ENCODE results near the gene KCNN2.

KCNN2 gene

DNA sequence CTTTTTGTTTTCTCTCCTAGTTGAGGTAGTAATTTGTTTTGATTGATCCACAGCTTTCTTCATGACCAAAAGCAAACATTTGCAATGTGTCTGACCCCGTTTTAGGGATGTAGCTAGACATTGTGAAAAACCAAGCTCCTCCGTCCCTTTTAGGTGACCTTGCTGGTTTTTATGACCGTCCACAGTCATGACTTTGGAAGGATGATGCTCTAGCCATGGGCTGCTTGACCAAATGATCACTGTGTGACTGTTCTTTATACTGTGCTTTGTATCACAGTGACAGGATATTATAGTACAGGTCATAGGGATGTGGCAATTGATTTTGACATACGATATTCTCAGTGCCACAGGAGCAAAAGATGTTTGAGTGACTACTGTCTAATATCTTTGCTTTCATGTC lies 54.4 kb downstream of the KCNN2 start (continued):
- TF ChIP-seq, protein P1, sequence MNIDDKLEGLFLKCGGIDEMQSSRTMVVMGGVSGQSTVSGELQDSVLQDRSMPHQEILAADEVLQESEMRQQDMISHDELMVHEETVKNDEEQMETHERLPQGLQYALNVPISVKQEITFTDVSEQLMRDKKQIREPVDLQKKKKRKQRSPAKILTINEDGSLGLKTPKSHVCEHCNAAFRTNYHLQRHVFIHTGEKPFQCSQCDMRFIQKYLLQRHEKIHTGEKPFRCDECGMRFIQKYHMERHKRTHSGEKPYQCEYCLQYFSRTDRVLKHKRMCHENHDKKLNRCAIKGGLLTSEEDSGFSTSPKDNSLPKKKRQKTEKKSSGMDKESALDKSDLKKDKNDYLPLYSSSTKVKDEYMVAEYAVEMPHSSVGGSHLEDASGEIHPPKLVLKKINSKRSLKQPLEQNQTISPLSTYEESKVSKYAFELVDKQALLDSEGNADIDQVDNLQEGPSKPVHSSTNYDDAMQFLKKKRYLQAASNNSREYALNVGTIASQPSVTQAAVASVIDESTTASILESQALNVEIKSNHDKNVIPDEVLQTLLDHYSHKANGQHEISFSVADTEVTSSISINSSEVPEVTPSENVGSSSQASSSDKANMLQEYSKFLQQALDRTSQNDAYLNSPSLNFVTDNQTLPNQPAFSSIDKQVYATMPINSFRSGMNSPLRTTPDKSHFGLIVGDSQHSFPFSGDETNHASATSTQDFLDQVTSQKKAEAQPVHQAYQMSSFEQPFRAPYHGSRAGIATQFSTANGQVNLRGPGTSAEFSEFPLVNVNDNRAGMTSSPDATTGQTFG (tag by site-specific recombination; IDR thresholded peaks at IDR 0.05; ENCODE audit: borderline replicate concordance), result no peak
- no peak for TF ChIP-seq ZNF701 (tag by site-specific recombination; IDR thresholded peaks at IDR 0.05)

DNA sequence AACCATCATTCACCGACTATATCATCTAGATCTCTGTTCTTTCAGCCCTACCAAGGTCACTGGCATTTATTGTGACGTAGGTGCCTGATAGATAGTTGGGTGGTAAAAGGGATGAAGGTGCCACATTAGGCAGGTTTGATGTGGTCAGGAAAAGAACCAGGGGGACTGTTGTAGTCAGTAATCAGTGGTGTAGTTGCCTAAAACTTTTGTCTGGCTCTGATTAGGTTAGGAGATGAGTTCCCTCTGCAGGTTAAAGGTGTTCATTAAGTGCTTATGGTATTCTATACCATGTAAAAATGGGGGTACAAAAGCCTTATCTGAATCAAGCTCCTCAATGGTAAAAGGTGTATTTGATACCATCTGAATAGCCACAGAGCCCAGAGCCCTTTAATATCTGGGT lies 55.6 kb downstream of the KCNN2 start:
- CTCF ChIA-PET, result no interaction called here
- no peaks in the 10 kb centered on the region for H3K9me3 ChIP-seq (ENCODE audit: control insufficient read depth, insufficient read depth, low read depth, low read length)

More for the DNA sequence above, 55.6 kb downstream of the KCNN2 start:
- no peak overlapping the region for H3K4me3 ChIP-seq (ENCODE audit: low read depth, low read length)
- no peaks in the 10 kb centered on the region for H3K36me3 ChIP-seq (ENCODE audit: control insufficient read depth in 2 of 2, insufficient read depth in 1 of 2, low read length in 2 of 2)
- no peak overlapping the region for H3K27ac ChIP-seq (ENCODE audit: extremely low read depth, low read depth, low read length)
- TF ChIP-seq KLF8 (tag by site-specific recombination; IDR thresholded peaks at IDR 0.05), result no peak
- no peak for TF ChIP-seq SP7 (tag by site-specific recombination; IDR thresholded peaks at IDR 0.05)
- no peak for TF ChIP-seq ZBTB1 (tag by site-specific recombination; IDR thresholded peaks at IDR 0.05)
- TF ChIP-seq ZNF16 (tag by site-specific recombination; IDR thresholded peaks at IDR 0.05; ENCODE audit: low read depth), result no peak
- TF ChIP-seq, protein P2, sequence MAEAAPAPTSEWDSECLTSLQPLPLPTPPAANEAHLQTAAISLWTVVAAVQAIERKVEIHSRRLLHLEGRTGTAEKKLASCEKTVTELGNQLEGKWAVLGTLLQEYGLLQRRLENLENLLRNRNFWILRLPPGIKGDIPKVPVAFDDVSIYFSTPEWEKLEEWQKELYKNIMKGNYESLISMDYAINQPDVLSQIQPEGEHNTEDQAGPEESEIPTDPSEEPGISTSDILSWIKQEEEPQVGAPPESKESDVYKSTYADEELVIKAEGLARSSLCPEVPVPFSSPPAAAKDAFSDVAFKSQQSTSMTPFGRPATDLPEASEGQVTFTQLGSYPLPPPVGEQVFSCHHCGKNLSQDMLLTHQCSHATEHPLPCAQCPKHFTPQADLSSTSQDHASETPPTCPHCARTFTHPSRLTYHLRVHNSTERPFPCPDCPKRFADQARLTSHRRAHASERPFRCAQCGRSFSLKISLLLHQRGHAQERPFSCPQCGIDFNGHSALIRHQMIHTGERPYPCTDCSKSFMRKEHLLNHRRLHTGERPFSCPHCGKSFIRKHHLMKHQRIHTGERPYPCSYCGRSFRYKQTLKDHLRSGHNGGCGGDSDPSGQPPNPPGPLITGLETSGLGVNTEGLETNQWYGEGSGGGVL (tag by site-specific recombination; IDR thresholded peaks at IDR 0.05), result no peak
- no peak for TF ChIP-seq YY2 (tag by site-specific recombination; IDR thresholded peaks at IDR 0.05)
- no peak for TF ChIP-seq GLIS2 (tag by site-specific recombination; IDR thresholded peaks at IDR 0.05)
- no peak for TF ChIP-seq INSM2 (tag by site-specific recombination; IDR thresholded peaks at IDR 0.05)
- TF ChIP-seq SCRT1 (tag by site-specific recombination; IDR thresholded peaks at IDR 0.05; ENCODE audit: borderline replicate concordance), result no peak
- TF ChIP-seq ZNF223 (tag by site-specific recombination; IDR thresholded peaks at IDR 0.05), result no peak
- no peak for TF ChIP-seq ZNF350 (tag by site-specific recombination; IDR thresholded peaks at IDR 0.05)
- TF ChIP-seq ZNF510 (tag by site-specific recombination; IDR thresholded peaks at IDR 0.05; ENCODE audit: insufficient replicate concordance), result no peak
- no peak for TF ChIP-seq ZNF140 (tag by site-specific recombination; IDR thresholded peaks at IDR 0.05)
- no peak for TF ChIP-seq FEZF1 (tag by site-specific recombination; IDR thresholded peaks at IDR 0.05)
- no peak for TF ChIP-seq ZNF280C (tag by site-specific recombination; IDR thresholded peaks at IDR 0.05)
- no peak for TF ChIP-seq MYNN (tag by site-specific recombination; IDR thresholded peaks at IDR 0.05; ENCODE audit: borderline replicate concordance)
- no peaks in the 10 kb centered on the region for H3K4me1 ChIP-seq (ENCODE audit: control insufficient read depth, insufficient read depth, low read length)
- POLR2A ChIA-PET, result no interaction called here
